ENCODE results near the gene DCP1B.

DCP1B gene

DNA sequence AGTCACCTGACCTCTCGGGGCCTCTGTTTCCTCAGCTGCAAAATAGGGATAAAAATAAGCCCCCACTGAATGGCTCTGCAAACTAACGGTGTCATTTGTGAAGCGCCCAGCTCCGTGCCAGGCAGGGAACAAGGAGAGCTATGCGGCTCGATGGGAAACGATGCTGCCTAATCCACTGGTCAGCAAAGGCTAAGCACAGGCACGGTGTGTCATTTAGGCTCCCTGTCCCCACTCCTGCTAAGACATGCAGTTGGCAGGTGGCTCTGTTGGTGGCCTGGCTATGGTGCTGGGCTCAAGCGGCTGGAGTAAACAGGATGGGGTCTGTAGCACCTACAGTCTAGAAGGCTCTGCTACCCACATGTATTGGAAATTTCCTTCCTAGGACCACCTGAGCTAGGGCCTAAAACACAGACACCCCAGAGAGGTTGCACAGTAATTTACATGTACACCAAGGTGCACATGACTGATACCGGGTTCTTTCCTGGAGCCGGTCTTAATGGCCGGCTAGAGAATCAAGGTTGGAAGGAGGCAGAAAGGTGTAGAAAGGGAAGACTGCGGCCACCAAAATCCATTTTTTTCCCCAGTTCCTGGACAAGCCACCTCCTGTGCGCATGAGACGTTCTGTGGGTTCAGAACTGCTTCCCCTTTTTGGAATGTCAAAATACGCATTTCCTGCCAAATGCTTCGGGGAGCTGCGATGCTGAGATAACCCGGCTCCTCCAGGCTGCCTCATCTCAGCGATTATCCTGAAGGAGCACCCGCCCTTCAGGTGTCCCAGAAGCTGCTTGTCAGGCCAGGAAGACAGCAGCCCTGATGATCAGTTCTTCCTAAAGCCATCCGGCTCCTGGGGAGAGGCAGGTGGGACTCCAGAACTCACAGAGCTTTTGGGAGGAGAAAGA is 86.8 kb downstream of the DCP1B start:
- DNase-seq (ENCODE audit: low read depth): no peak
- no peak overlapping the region for H3K4me3 ChIP-seq (ENCODE audit: low read depth, low read length)
- TF ChIP-seq, protein P1, sequence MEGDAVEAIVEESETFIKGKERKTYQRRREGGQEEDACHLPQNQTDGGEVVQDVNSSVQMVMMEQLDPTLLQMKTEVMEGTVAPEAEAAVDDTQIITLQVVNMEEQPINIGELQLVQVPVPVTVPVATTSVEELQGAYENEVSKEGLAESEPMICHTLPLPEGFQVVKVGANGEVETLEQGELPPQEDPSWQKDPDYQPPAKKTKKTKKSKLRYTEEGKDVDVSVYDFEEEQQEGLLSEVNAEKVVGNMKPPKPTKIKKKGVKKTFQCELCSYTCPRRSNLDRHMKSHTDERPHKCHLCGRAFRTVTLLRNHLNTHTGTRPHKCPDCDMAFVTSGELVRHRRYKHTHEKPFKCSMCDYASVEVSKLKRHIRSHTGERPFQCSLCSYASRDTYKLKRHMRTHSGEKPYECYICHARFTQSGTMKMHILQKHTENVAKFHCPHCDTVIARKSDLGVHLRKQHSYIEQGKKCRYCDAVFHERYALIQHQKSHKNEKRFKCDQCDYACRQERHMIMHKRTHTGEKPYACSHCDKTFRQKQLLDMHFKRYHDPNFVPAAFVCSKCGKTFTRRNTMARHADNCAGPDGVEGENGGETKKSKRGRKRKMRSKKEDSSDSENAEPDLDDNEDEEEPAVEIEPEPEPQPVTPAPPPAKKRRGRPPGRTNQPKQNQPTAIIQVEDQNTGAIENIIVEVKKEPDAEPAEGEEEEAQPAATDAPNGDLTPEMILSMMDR (conservative IDR thresholded peaks at IDR 0.05; ENCODE audit: low read depth, low read length): no peak

DNA sequence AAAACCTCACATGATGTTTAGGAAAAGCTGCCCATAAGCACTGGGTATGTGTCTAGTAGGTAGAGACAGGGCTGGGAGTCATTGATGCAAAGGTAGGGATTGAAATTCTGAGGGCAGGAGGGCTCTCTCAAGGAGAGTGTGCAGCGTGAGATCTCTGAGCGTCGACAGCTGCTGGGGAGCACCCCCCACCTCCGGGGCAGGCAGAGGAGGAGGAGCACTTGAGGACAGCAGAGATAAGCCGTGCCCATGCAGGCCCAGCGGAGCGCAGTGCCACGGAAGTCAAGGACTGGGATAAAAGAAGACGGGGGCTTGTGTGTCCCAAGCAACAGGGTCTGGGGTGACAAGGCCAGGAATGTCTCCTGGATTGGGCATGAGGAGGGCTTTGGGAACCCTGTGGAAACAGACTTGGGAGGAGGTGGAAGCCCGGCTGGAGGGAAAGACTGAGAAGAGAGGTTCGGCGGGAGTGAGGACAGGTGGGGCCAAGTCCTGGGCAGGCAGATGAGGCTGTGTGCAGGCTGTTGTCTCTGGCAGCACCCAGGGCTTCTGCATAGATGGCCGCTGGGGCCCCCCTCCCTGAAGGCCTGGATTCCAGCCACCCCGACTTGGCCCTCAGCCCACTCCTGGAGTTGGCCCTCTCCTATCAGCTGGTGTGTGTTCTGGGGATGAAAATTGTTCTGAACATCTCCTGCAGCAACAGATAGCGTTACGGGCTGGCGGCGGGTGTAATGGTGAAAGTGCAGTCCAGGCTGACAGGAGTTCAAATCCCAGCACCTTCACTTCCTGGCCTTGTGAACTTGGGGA is 87.7 kb downstream of the DCP1B start:
- TF ChIP-seq, protein P1 (conservative IDR thresholded peaks at IDR 0.05; ENCODE audit: low read depth, low read length): no peak
- H3K4me3 ChIP-seq (ENCODE audit: low read depth, low read length): no peak overlapping the region
- DNase-seq (ENCODE audit: low read depth): peak; percentile 30

DNA sequence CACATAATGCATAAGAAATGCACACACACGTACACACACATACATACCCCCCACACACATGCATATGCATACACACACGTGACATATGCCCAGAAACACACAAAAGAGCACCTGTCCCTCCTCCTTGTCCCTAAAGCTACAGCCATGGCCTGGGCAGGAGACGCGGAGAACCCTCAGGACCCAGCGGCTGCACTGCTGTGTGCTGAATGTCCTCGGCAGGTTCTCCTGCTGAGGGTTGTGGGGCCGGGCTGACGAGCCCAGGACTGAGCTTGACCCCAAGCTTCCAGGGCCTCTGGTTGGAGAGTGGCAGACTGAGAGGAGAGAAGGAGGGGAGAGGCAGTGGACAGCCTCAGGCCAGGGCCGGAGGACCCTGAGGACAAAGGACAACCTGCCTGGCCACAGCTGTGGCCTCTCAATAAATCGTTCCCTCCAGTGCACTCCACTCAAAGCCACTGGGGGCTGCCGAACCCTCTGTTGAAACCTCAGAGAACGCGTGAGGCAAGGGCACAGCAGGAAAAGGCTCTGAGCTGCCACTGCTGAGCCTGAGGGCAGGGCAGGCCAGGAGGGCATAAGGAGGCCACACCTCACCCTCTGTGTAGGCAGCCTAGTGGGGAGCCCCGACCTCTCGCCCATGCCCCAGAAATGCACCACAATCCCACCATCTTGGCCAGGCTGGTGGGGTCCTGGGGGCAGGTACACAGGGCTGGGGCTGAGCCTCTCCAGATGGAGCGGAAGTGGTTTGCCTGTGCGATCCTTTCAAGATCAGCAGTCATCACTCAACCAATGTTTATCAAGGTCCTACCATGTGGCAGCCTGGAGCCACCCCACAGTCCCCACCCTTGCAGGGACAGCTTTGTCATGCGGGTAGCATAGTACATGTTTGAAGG is 88.9 kb downstream of the DCP1B start:
- no peak for DNase-seq (ENCODE audit: low read depth)
- TF ChIP-seq, protein P1 (conservative IDR thresholded peaks at IDR 0.05; ENCODE audit: low read depth, low read length): no peak
- H3K4me3 ChIP-seq (ENCODE audit: low read depth, low read length): no peak overlapping the region

DNA sequence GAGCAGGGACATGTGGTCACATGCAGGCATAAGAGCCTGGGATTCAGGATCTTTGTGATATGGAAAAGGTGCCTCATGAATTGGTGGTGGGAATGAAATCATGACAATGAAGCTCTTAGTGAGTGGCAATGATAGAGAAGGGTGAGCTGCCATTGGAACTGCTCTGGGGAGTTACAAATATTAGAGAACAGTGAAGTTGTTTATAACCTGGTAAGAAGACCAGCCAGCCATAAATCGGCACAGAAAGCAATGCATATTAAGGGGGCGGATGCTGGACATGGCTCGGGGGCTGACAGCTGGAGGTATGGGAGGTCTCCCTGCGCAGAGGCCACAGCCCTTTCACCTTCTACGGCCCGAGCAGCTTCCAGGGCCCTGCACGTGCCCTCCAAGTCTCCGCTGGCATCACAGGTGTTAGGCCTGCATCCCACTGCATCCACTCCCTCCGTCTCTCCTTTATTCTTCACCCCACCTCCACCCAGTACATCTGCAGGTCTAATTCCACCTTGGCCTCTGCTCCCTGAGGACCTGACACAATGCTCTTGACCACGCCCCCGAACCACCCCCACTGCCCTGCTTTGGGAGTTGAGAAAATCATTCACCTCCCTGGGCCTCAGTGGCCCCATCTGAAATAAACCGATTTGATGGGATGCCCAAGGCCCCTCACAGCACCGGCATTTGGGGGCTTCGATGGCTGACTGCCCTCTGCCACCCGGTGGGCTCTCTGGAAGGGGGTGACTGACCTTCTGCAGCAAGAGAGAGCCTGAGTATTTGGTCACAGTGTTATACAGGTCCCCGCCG is 89.9 kb downstream of the DCP1B start:
- no peak overlapping the region for H3K4me3 ChIP-seq (ENCODE audit: low read depth, low read length)
- no peak for DNase-seq (ENCODE audit: low read depth)
- TF ChIP-seq, protein P1 (conservative IDR thresholded peaks at IDR 0.05; ENCODE audit: low read depth, low read length): no peak

DNA sequence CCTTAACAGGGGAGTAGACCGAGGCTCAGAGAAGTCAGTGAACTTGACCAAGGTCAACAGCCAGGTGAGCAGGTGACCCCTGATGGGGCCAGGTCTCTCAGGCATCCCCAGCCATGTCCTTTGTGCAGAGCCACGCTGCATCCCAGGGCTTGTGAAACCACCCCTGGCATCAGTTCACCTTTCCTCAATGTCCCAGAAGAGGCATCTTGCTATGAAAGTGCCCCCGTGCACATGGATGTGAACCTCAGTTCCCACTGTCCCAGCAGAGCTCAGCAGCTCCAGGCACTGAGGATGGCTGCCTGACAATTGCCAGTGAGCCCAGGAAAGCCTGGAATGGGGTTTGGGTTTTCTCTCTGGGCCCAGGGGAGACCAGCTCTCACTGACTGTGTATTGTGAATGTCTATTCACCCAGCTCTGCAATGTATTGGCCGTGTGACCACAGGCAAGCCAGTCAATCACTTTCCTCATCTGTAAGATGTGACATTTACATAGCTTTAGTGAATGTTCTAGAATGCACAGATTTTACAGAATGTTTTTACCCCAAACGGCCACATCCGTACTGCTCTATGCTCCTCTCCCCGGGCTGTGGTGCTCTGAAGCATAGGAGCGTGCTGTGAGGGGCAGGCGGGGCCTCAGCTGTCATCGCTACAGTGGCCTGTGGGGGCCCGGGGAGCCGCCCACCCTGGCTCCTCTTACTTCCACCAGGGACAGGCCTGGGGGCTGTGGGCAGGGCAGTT is 90.7 kb downstream of the DCP1B start:
- no peak for DNase-seq (ENCODE audit: low read depth)
- H3K4me3 ChIP-seq (ENCODE audit: low read depth, low read length): no peak overlapping the region
- TF ChIP-seq, protein P1 (conservative IDR thresholded peaks at IDR 0.05; ENCODE audit: low read depth, low read length): no peak
